GM12892 (cell line): ENCODE data around the gene TBC1D9B.
"Not testable (repeated sequence)": the region's sequence is repeated elsewhere in the genome, so short reads cannot be mapped to it uniquely, and the experiment has no call there.

Source experiments
- POLR2A ChIP-seq: IDR thresholded peaks from 2 replicates; pipeline ENCODE4 v1.6.1; 2011; ENCODE audit warnings: low read depth, low read length, control low read depth
- POLR2AphosphoS5 ChIP-seq: IDR thresholded peaks from 2 replicates; pipeline ENCODE4 v1.6.1; 2011; ENCODE audit warnings: low read depth, low read length, control low read depth

- TF ChIP-seq POLR2A, POLR2AphosphoS5: not testable (repeated sequence)
Observed at GRCh38 chr5:179834871-179835270, 72.8 kb downstream of the TBC1D9B start.
